GM19099 (cell line): ENCODE results near the gene TRAF1.
A peak's percentile ranks its signal among the peaks of the same experiment; 100 is the strongest.

Source experiments
- POLR2A ChIP-seq: IDR thresholded peaks from 3 replicates; pipeline ENCODE4 v1.6.1; 2011; ENCODE audit warnings: low read depth; ENCODE audit not compliant: insufficient read length; ENCODE audit errors: extremely low read depth

The TRAF1 gene

GRCh38 chr9:120946259-120946658, 19.7 kb upstream of the TRAF1 start:
- TF ChIP-seq POLR2A = no peak

- TF ChIP-seq POLR2A = no peak
Observed at GRCh38 chr9:120944948-120945347, 18.4 kb upstream of the TRAF1 start.

- TF ChIP-seq POLR2A = no peak
Observed at GRCh38 chr9:120944434-120944843, 17.8 kb upstream of the TRAF1 start.

GRCh38 chr9:120942186-120943001, 15.8 kb upstream of the TRAF1 start:
- no peak for TF ChIP-seq POLR2A

GRCh38 chr9:120941046-120941770, 14.6 kb upstream of the TRAF1 start:
- no peak for TF ChIP-seq POLR2A

- TF ChIP-seq POLR2A = no peak
Observed at GRCh38 chr9:120940573-120940972, 14.0 kb upstream of the TRAF1 start.

GRCh38 chr9:120938851-120939250, 12.3 kb upstream of the TRAF1 start:
- no peak for TF ChIP-seq POLR2A

GRCh38 chr9:120937596-120937995, 11.0 kb upstream of the TRAF1 start:
- TF ChIP-seq POLR2A = no peak

GRCh38 chr9:120937127-120937526, 10.5 kb upstream of the TRAF1 start:
- TF ChIP-seq POLR2A = no peak

- TF ChIP-seq POLR2A = no peak
Observed at GRCh38 chr9:120936764-120937122, 10.1 kb upstream of the TRAF1 start.

GRCh38 chr9:120936011-120936763, 9.6 kb upstream of the TRAF1 start:
- no peak for TF ChIP-seq POLR2A

GRCh38 chr9:120935383-120935857, 8.8 kb upstream of the TRAF1 start:
- TF ChIP-seq POLR2A = peak; percentile 23

GRCh38 chr9:120934281-120934680, 7.7 kb upstream of the TRAF1 start:
- no peak for TF ChIP-seq POLR2A

- TF ChIP-seq POLR2A = no peak
Observed at GRCh38 chr9:120933310-120934055, 6.9 kb upstream of the TRAF1 start.
